GM18505 (cell line): Measurements from ENCODE around the gene HOXA9.

ENCODE experiments used
- ATAC-seq: cut with Tn5 transposase; IDR thresholded peaks from one replicate; pipeline ENCODE4 v1.9.1; 2021; ENCODE audit not compliant: unreplicated experiment
- POLR2A ChIP-seq: IDR thresholded peaks from 4 replicates; pipeline ENCODE4 v1.6.1; 2011; ENCODE audit warnings: borderline replicate concordance; ENCODE audit not compliant: insufficient read depth, insufficient read length; ENCODE audit errors: extremely low read depth

HOXA9 gene

GRCh38 chr7:27205325-27206280, 40.3 kb upstream of the HOXA9 start:
- TF ChIP-seq POLR2A = no peak
- no peak for ATAC-seq

- no peak for ATAC-seq
- TF ChIP-seq POLR2A = no peak
These were observed 39.5 kb upstream of the HOXA9 start for GRCh38 chr7:27204851-27205322.

DNA sequence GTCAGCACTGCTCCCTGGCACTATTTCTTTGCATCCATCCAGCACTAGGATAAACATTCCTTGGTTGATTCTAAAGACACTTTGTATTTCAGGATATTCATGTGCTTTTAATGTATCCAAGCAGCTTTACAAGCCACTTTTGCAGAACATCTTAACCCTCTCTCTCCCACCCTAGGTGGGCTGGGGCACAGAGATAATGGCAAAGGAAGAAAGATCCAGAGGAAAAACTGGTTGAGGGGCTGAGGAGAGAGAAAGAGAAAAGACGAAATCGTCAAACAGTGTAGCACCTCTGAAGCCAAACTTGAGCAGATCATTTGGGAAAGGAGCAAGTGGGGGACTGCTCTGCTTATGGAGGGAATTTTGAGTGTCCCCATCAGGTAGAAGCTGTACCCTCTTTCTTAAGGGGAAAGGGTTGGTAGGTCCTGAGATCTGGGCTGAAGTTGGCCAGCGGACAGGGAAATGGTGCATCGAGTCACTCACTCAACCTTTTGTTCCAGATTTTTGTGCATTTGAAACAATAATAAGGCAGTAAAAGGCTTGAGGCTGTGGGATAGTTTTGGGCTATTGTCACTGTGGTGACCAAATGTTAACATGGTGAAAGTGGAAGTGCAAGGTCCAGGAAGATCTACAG, 38.7 kb upstream of the HOXA9 start:
- ATAC-seq = no peak
- TF ChIP-seq POLR2A = no peak

- TF ChIP-seq POLR2A = no peak
- ATAC-seq = no peak
These were observed 38.1 kb upstream of the HOXA9 start for GRCh38 chr7:27203365-27203953.

DNA sequence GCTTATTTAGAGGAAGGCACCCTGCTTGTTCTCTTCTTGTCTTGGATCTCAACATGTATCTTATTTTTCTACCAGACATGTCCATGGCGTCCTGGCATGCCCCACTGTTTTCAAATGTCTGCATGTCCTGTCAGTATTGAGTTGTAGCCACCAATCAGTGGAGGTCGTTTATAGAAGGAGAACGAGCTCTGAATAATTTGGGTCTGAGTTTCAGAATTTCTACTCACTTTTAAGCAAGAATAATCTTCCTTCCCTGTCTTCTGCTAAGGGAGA, 37.5 kb upstream of the HOXA9 start:
- no peak for TF ChIP-seq POLR2A
- no peak for ATAC-seq

DNA sequence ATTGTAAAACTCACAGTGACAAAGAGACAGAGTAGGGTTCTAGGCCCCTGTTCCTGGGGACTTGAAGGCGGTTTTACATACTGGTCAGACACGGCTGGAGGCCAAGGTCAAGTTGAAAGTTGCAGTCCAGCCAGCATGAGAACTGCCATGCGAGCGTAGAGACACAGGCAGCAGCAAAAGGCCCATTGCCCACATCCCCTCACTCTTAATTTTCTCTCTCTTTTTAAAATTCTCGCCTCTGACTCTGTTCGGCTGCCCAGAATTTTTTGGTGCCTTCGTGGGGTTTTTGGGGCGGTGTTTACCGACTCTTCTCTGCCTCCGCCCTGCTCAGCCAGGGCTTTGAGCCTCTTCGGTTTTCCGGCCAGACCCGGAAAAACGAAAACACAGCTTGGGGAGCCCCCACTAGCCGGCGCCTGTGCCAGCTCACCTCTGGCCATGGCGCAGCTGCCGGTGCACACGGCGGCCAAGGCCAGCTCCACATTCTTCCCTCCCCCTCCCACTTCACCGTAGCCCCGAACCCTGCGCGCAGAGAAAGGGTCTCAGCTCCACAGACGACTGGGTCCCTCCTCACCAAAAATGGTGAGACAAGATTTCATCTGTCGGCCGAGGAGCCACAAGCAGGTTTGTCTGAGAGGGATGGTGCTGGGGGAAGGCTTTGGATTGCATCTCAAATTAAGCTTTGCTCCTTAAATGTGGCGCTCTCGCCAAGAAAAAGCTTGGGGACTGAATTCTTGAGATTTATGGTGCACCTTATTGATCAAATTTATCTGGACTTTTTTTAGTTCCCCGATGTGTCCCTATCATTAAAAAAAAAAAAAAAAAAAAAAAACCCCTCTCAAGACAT, 36.9 kb upstream of the HOXA9 start:
- ATAC-seq = no peak
- no peak for TF ChIP-seq POLR2A

GRCh38 chr7:27201580-27202017, 36.3 kb upstream of the HOXA9 start:
- no peak for ATAC-seq
- TF ChIP-seq POLR2A = no peak

DNA sequence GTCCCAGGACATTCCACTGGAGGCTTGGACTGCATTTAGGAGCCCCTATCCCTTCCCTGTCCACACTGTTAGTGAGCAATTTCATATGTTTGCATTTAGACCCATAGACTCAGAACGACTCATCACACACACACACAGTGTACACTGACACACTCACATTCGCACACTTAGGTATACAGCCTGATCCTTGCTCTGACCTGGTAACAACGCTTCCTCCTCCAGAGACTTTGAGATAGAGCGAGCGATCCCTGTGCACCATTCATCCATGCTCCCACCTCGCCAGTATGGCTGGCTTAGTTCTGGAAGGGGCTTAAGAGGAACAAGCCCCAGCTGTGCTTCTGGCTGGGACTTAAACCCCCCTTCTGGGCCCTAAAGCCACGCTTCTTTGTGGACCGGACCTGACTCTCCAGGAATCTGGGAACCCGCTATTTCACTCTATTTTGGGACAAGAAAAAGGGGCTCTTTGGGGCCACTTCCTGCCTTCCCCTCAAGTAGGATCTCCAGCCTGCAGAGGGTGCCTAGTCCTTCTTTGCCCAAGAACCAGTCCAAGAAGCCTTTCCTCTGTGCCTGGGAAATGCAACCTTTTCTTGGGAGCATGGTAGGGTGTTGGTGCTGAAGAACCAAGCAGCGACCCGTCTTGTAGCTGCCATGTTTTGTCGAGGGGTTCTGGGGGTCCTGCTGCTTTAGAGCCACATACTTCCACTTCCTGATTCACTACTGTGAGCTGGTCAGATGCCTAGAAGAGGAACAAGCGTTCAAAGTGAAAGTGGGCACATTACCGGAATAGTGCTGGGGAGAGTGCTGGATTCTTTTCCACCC, 35.6 kb upstream of the HOXA9 start:
- no peak for TF ChIP-seq POLR2A
- ATAC-seq = no peak

DNA sequence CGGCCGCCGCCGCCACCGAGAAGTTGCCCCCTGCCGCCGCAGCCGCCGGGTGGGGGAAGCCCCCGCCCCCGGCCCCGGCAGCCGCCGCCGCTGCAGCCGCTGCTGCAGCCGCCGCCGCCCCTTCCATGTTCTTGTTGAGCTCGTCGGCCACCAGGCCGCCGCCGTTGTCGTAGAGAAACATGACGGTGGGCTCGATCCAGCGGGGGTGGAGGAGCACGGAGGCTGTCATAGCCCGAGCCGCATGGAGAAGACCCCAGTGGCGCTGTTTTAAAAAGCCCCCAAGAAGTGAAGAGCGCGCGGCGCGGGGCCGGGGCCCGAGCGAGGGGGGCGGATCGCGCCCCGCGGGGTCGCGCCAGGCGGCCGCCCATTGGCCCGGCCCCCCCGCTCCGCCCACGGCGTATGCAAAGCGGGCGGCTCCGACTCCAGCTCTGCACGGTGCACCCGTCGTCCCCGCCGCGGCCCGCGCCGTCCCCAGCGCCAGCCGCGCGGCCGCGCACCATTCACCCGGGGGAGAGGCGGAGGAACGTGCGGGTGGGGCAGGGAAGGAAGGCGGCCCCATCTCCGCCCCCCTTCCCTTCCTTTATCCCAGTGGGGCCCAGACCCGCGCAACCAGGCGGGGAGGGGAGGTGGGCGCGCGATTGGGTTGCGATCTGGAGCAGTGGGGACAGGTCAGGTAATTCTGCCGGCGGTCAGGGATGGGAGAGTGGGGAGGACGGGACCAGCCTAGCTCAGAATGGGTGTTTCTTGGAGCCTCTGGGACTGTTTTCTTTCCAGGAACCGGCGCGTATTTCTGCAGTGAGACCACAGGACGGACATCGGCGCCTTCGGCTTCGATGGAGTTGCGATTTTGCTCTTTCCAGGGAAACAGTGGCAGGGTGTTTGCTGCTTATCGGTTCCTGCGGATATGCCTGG, 34.8 kb upstream of the HOXA9 start, which contains the start of gene HOXA13:
TSS of gene HOXA13 (minus strand) at position 243 of the 912 bp plus-strand sequence. CDS start at position 229, 14 bp downstream.
- ATAC-seq = no peak
- TF ChIP-seq POLR2A = no peak

- TF ChIP-seq POLR2A = no peak
- no peak for ATAC-seq
These were observed 33.8 kb upstream of the HOXA9 start for GRCh38 chr7:27198871-27199801.
